ENCODE results near the gene PTPN14.

The PTPN14 gene

GRCh38 chr1:214324896-214325800 is 226.3 kb downstream of the PTPN14 start:
- DNase-seq = no peak

GRCh38 chr1:214321705-214322453 is 229.5 kb downstream of the PTPN14 start:
- no peak for DNase-seq

GRCh38 chr1:214319938-214320337 is 231.5 kb downstream of the PTPN14 start:
- DNase-seq = no peak

GRCh38 chr1:214318956-214319736 is 232.3 kb downstream of the PTPN14 start:
- DNase-seq = no peak

GRCh38 chr1:214318356-214318755 is 233.0 kb downstream of the PTPN14 start:
- no peak for DNase-seq

GRCh38 chr1:214317734-214318133 is 233.7 kb downstream of the PTPN14 start:
- DNase-seq = no peak

- no peak for DNase-seq
These were observed 234.1 kb downstream of the PTPN14 start for GRCh38 chr1:214317300-214317699.

- no peak for DNase-seq
These were observed 234.8 kb downstream of the PTPN14 start for GRCh38 chr1:214316593-214316992.

GRCh38 chr1:214314178-214314843 is 237.1 kb downstream of the PTPN14 start:
- no peak for DNase-seq

- DNase-seq = no peak
These were observed 238.8 kb downstream of the PTPN14 start for GRCh38 chr1:214312530-214313051.

- no peak for DNase-seq
These were observed 240.4 kb downstream of the PTPN14 start for GRCh38 chr1:214310777-214311690.

- no peak for DNase-seq
These were observed 241.4 kb downstream of the PTPN14 start for GRCh38 chr1:214310010-214310409.

- DNase-seq = no peak
These were observed 245.1 kb downstream of the PTPN14 start for GRCh38 chr1:214306269-214306668.

- DNase-seq = no peak
These were observed 246.1 kb downstream of the PTPN14 start for GRCh38 chr1:214305164-214305751.

- no peak for DNase-seq
These were observed 248.1 kb downstream of the PTPN14 start for GRCh38 chr1:214303141-214303930.

GRCh38 chr1:214301526-214301925 is 249.9 kb downstream of the PTPN14 start:
- DNase-seq = no peak

GRCh38 chr1:214300149-214300780 is 251.1 kb downstream of the PTPN14 start:
- DNase-seq = no peak

Data from NCI-H446 treated with DMSO at 0.1 percent for 48 hours (cell line).